Panc1 (cell line): Measurements from ENCODE around the gene BDH2. TPM values are rescaled to one million over a fixed set of nuclear protein-coding genes. Genes with fewer than 3 reads are reported as not detected.

ENCODE experiments used
- ATAC-seq: fragments of 200-7000 bp; cut with Tn5 transposase; 2 replicates; pipeline ENCODE4 v1.9.1; 2020; ENCODE audit warnings: mild to moderate bottlenecking, moderate library complexity
- BruUV-seq: library from RNA; stranded (reverse); fragments of 400-500 nt; replicated peaks from 2 replicates; lab custom pipeline; 2021; lab: Mats Ljungman, UMichigan
- CTCF ChIA-PET: fragments of 300-600 bp; sonication (Branson Sonifier 250); formaldehyde crosslinking; loops from one replicate; lab custom pipeline; 2022; ENCODE audit warnings: antibody characterized with exemption; lab: Charles Lee
- POLR2A ChIA-PET: fragments of 300-600 bp; sonication (Branson Sonifier 250); formaldehyde crosslinking; loops from one replicate; lab custom pipeline; 2022; ENCODE audit warnings: antibody characterized with exemption; lab: Charles Lee
- DNase-seq: peaks from one replicate; pipeline ENCODE4 v3.0.0-alpha.2; 2010; ENCODE audit warnings: low read depth, low spot score
- H3K27ac ChIP-seq: 2 replicates; pipeline ENCODE4 v1.5.1; 2011; ENCODE audit warnings: mild to moderate bottlenecking, low read length, inconsistent platforms
- H3K27me3 ChIP-seq: fragments of 200-500 bp; sonication (Bioruptor generic); 2 replicates; pipeline ENCODE4 v1.6.0; 2014; ENCODE audit warnings: low read length, inconsistent platforms; ENCODE audit not compliant: control insufficient read depth, insufficient read depth
- H3K36me3 ChIP-seq: fragments of 200-500 bp; sonication (Bioruptor generic); 2 replicates; pipeline ENCODE4 v1.5.1; 2014; ENCODE audit warnings: inconsistent platforms, mild to moderate bottlenecking, low read length, moderate library complexity; ENCODE audit not compliant: control insufficient read depth, insufficient read depth
- H3K4me1 ChIP-seq: 2 replicates; pipeline ENCODE4 v1.5.1; 2011; ENCODE audit warnings: inconsistent platforms, mild to moderate bottlenecking, low read length, moderate library complexity; ENCODE audit not compliant: control insufficient read depth, insufficient read depth
- H3K4me3 ChIP-seq, 2 experiments: 2 replicates each; pipeline ENCODE4 v1.5.1; 2011 to 2012; ENCODE audit warnings: low read depth in 2 of 2, low read length in 2 of 2, mild to moderate bottlenecking in 2 of 2, inconsistent platforms in 1 of 2, moderate library complexity in 1 of 2
- H3K9me3 ChIP-seq: fragments of 200-500 bp; sonication (Bioruptor generic); 2 replicates; pipeline ENCODE4 v1.5.1; 2014; ENCODE audit warnings: low read depth, mild to moderate bottlenecking, inconsistent platforms, low read length, moderate library complexity; ENCODE audit not compliant: control insufficient read depth, insufficient read depth
- CTCF ChIP-seq: fragments of 450-650 bp; IDR thresholded peaks from 2 replicates; pipeline ENCODE4 v1.5.1; 2017; ENCODE audit warnings: mild to moderate bottlenecking
- POLR2AphosphoS5 ChIP-seq: IDR thresholded peaks from 2 replicates; pipeline ENCODE4 v1.6.1; 2012; ENCODE audit warnings: mild to moderate bottlenecking, low read depth, low read length, moderate library complexity
- REST ChIP-seq, 2 experiments: IDR thresholded peaks; 2 replicates each; pipeline ENCODE4 v1.6.1; 2011 to 2012; ENCODE audit warnings: low read depth in 2 of 2, control low read depth in 1 of 2, low read length in 1 of 2, mild to moderate bottlenecking in 1 of 2, moderate library complexity in 1 of 2; ENCODE audit not compliant: insufficient read depth in 1 of 2
- SIN3A ChIP-seq: IDR thresholded peaks from 2 replicates; pipeline ENCODE4 v1.6.1; 2012; ENCODE audit warnings: low read depth, mild to moderate bottlenecking, low read length, moderate library complexity, borderline replicate concordance; ENCODE audit not compliant: insufficient read depth
- TCF7L2 ChIP-seq: IDR thresholded peaks from 2 replicates; pipeline ENCODE4 v1.6.1; 2011; ENCODE audit warnings: mild to moderate bottlenecking, low read depth, low read length, inconsistent platforms
- in situ Hi-C: cut with HindIII; loops from 2 replicates; pipeline ENCODE4 v1.10.0; 2016; ENCODE audit warnings: low sequenced_read_pairs, low pct_unique_long_range_greater_than_20kb
- intact Hi-C: fragments of 100-400 bp; cut with micrococcal nuclease; formaldehyde crosslinking; loops from one replicate; pipeline ENCODE4 v1.10.0; 2022; ENCODE audit not compliant: unreplicated experiment
- total RNA-seq: library from RNA; stranded (reverse); gene quantifications from one replicate; pipeline ENCODE4 v1.2.1, GENCODE V29; 2021; ENCODE audit not compliant: unreplicated experiment

BDH2 gene
- total RNA-seq, 1 experiment from 2014 or later = 0.98 TPM

GRCh38 chr4:103052145-103052544 is 47.5 kb downstream of the BDH2 start:
- CTCF ChIA-PET = no interaction called here
- POLR2A ChIA-PET = no interaction called here
- no peak for ATAC-seq
- H3K4me3 ChIP-seq = no peak overlapping the region
- H3K27me3 ChIP-seq = no peaks in the 10 kb centered on the region
- in situ Hi-C loops (no loop called here), intact Hi-C loops (loop anchor here (5.0 kb wide), 1 partner anchor 35 kb away; no protein-coding TSS in a partner anchor)
- no peak for TF ChIP-seq TCF7L2
- TF ChIP-seq SIN3A = no peak
- no peak for TF ChIP-seq POLR2AphosphoS5
- TF ChIP-seq CTCF = no peak
- TF ChIP-seq REST (IDR thresholded peaks at IDR 0.05; ENCODE audit: insufficient read depth in 1 of 2, low read depth in 2 of 2, low read length in 1 of 2) = no peak
- no peak for DNase-seq
- no peak overlapping the region for H3K27ac ChIP-seq
- H3K4me1 ChIP-seq = no peaks in the 10 kb centered on the region
- H3K9me3 ChIP-seq = no peaks in the 10 kb centered on the region
- H3K36me3 ChIP-seq = no peaks in the 10 kb centered on the region
- no TSS peak for BruUV-seq

GRCh38 chr4:103050736-103051436 is 48.7 kb downstream of the BDH2 start:
- intact Hi-C loops = loop anchor here (5.0 kb wide), 1 partner anchor 36 kb away; no protein-coding TSS in a partner anchor

More at GRCh38 chr4:103050736-103051436, 48.7 kb downstream of the BDH2 start:
- ATAC-seq = no peak
- Histone ChIP-seq H3K4me1 (no peaks in the 10 kb centered on the region), H3K27me3 (no peaks in the 10 kb centered on the region), H3K27ac (no peak overlapping the region), H3K9me3 (no peaks in the 10 kb centered on the region), H3K36me3 (no peaks in the 10 kb centered on the region), H3K4me3 (no peak overlapping the region)
- no TSS peak for BruUV-seq
- ChIA-PET CTCF (no interaction called here), POLR2A (no interaction called here)
- DNase-seq = no peak
- no peak for TF ChIP-seq POLR2AphosphoS5
- TF ChIP-seq SIN3A = no peak
- no peak for TF ChIP-seq TCF7L2
- no peak for TF ChIP-seq CTCF
- no peak for TF ChIP-seq REST (IDR thresholded peaks at IDR 0.05; ENCODE audit: insufficient read depth in 1 of 2, low read depth in 2 of 2, low read length in 1 of 2)
- in situ Hi-C loops = no loop called here
